ENCODE measurements around the gene PDE7B. TPM values are rescaled to one million over a fixed set of nuclear protein-coding genes. Genes with fewer than 3 reads are reported as not detected.

Gene PDE7B
- total RNA-seq, 1 donor from 2014 or later, result 5.1 TPM

DNA sequence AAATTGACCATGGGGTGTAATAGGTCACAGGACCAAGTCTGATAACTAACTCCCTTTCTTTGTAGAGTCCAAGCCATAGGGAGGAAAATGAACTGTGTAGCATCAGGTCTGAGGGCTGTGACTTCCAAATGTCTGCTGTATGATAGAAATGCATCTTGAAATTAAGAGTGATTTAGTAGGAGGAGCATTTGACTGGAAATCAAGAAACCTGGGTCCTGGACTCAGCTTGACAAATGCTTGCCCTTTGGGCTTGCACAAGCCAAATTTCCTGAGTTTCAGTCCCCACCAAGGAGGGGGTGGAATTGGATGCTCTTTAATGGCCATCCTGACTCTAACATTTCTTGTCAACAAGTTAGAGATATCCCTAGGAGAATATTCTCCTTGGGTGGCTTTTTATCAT is 187.0 kb downstream of the PDE7B start:
- no peaks in the 10 kb centered on the region for H3K9me3 Mint-ChIP-seq
- H3K27me3 Mint-ChIP-seq, result no peaks in the 10 kb centered on the region
- peaks cover 37% of the 10 kb centered on the region for H3K4me1 Mint-ChIP-seq (ENCODE audit: unreplicated experiment)
- no peak for DNase-seq (ENCODE audit: extremely low spot score, unreplicated experiment)
- peaks cover 1% of the 10 kb centered on the region for H3K36me3 Mint-ChIP-seq
- H3K27ac Mint-ChIP-seq, result no peak overlapping the region
- TF ChIP-seq, protein P1, sequence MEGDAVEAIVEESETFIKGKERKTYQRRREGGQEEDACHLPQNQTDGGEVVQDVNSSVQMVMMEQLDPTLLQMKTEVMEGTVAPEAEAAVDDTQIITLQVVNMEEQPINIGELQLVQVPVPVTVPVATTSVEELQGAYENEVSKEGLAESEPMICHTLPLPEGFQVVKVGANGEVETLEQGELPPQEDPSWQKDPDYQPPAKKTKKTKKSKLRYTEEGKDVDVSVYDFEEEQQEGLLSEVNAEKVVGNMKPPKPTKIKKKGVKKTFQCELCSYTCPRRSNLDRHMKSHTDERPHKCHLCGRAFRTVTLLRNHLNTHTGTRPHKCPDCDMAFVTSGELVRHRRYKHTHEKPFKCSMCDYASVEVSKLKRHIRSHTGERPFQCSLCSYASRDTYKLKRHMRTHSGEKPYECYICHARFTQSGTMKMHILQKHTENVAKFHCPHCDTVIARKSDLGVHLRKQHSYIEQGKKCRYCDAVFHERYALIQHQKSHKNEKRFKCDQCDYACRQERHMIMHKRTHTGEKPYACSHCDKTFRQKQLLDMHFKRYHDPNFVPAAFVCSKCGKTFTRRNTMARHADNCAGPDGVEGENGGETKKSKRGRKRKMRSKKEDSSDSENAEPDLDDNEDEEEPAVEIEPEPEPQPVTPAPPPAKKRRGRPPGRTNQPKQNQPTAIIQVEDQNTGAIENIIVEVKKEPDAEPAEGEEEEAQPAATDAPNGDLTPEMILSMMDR (conservative IDR thresholded peaks at IDR 0.05), result no peak
- peak overlapping the region; percentile 71 for H3K4me3 Mint-ChIP-seq

DNA sequence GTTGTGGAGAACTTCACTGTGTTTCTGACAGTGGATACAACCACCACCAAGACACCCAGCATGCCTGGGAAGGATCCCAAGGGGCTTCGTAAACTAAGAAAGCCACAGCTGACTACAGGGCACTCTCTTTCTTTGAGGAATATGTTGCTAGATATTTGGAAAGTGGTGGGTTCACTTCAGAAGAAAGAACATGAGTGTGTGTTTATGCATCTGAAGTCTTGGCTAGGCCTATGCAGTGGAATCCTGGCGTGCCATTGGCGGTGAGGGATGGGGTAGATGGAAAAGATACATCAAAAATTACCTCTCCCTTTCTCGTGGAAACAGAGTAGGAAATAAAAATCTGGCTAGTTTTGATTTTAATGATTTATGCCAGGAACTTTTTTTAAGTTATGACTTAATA is 187.7 kb downstream of the PDE7B start:
- TF ChIP-seq, protein P1 (conservative IDR thresholded peaks at IDR 0.05), result no peak
- H3K4me1 Mint-ChIP-seq (ENCODE audit: unreplicated experiment), result peaks cover 41% of the 10 kb centered on the region
- H3K4me3 Mint-ChIP-seq, result peak overlapping the region; percentile 27

DNA sequence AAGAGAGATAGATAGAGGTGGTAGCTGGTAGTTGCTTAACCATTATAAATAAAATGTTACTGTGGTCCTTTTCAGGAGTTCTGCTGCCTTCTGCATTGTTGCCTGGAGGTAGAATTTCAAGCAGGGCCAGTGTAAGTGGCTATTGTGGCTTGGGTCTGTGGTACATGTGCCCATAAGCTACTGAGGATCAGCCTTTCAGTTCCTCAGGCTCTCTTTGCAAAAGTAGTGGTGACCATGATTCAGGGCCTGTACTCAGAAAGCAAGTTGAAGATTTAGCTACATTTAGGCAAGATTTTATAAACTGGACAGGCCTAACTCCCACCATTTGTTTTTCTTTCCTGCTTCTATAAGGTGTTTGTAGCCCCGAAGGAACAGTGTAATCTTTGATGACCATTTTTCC is 199.0 kb downstream of the PDE7B start:
- DNase-seq (ENCODE audit: extremely low spot score, unreplicated experiment), result no peak
- H3K4me1 Mint-ChIP-seq (ENCODE audit: unreplicated experiment), result peaks cover 20% of the 10 kb centered on the region
- peak overlapping the region; percentile 70 for H3K27ac Mint-ChIP-seq
- peak overlapping the region; percentile 46 for H3K4me3 Mint-ChIP-seq
- H3K36me3 Mint-ChIP-seq, result peaks cover 5% of the 10 kb centered on the region
- H3K9me3 Mint-ChIP-seq, result no peaks in the 10 kb centered on the region
- TF ChIP-seq, protein P1 (conservative IDR thresholded peaks at IDR 0.05), result no peak
- no peaks in the 10 kb centered on the region for H3K27me3 Mint-ChIP-seq

More for the DNA sequence above, 187.7 kb downstream of the PDE7B start:
- Mint-ChIP-seq H3K27ac (no peak overlapping the region), H3K36me3 (no peaks in the 10 kb centered on the region), H3K27me3 (no peaks in the 10 kb centered on the region), H3K9me3 (no peaks in the 10 kb centered on the region)
- DNase-seq (ENCODE audit: extremely low spot score, unreplicated experiment), result no peak

DNA sequence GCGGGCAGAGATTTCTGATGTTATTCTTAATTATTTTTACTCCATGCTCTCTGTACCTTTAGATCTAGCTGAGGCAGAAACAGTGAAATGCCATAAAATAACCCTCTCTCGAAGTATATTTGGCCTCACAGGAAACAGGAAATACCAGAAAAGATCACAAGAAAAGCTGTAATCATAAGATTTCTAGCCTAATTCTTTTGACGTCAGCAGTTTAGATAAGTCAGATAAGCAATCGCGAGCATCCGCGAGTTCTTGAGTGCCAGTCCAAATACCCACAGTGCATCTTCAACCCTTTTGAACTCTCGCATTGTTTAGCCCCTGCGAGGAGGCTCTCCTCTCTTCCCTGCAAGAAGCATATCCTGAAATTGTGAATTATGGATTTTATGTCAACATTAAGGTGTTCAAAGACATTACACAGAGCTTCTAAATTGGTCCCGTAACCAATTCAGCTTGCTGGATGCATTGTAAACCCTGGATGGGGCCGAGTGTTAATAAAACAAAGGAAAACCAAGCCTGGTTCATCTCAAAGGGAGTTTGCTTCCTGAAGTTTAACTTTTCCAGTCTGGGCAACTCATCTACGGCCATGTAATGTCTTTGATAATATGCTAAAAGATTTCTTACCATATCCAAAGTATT is 199.8 kb downstream of the PDE7B start:
- DNase-seq (ENCODE audit: extremely low spot score, unreplicated experiment), result no peak
- Mint-ChIP-seq H3K9me3 (no peaks in the 10 kb centered on the region), H3K27ac (peak overlapping the region; percentile 70), H3K4me3 (peak overlapping the region; percentile 46), H3K36me3 (peaks cover 5% of the 10 kb centered on the region), H3K4me1 (ENCODE audit: unreplicated experiment) (peaks cover 20% of the 10 kb centered on the region), H3K27me3 (no peaks in the 10 kb centered on the region)
- TF ChIP-seq, protein P1 (conservative IDR thresholded peaks at IDR 0.05), result no peak

DNA sequence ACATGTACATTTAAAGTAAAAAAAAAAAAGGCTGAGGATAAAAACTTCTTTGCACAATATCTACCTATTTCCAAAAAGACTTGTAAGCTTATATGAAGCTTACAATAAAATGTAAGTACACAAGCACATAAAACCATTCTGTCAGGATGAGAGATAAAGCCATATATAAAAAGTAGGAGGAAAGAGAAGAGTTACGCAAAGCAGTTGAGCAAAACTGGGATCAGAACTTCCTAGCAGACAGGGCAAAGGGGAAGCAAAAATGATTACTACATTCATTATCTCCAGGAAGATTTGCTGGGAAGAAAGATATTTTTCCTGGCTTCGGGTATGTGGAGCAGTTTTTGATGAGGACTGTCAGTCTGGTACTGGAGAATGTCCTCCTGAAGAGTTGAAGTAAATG is 200.5 kb downstream of the PDE7B start:
- Mint-ChIP-seq H3K27ac (no peak overlapping the region), H3K4me3 (no peak overlapping the region), H3K27me3 (no peaks in the 10 kb centered on the region), H3K9me3 (no peaks in the 10 kb centered on the region), H3K36me3 (peaks cover 2% of the 10 kb centered on the region), H3K4me1 (ENCODE audit: unreplicated experiment) (peaks cover 20% of the 10 kb centered on the region)
- TF ChIP-seq, protein P1 (conservative IDR thresholded peaks at IDR 0.05), result no peak
- DNase-seq (ENCODE audit: extremely low spot score, unreplicated experiment), result no peak
